Measurements from ENCODE around the gene FZD8.

Gene FZD8

GRCh38 chr10:35606430-35606829 is 35.7 kb downstream of the FZD8 start:
- H2AFZ ChIP-seq (ENCODE audit: low read depth, low read length) = no peak overlapping the region
- H3K4me3 ChIP-seq (ENCODE audit: insufficient read depth in 1 of 2, low read depth in 1 of 2, low read length in 2 of 2) = no peak overlapping the region
- H2AK5ac ChIP-seq (ENCODE audit: low read length, severe bottlenecking) = no peak overlapping the region
- WGBS = 90% methylated on average over 3 of the region's 6 CpGs
- H2BK120ac ChIP-seq (ENCODE audit: low read depth, low read length) = no peak overlapping the region
- no peak overlapping the region for H4K8ac ChIP-seq (ENCODE audit: low read length)
- H3K4me2 ChIP-seq (ENCODE audit: low read length, poor library complexity, severe bottlenecking) = no peak overlapping the region
- no peak for DNase-seq
- no peak overlapping the region for H2BK15ac ChIP-seq (ENCODE audit: low read depth, poor library complexity, severe bottlenecking)
- no peak overlapping the region for H4K91ac ChIP-seq (ENCODE audit: low read length)
- H3K4me1 ChIP-seq (ENCODE audit: control insufficient read depth, insufficient read depth, low read depth, low read length) = no peaks in the 10 kb centered on the region
- no peak overlapping the region for H3K14ac ChIP-seq (ENCODE audit: low read length in 2 of 2)
- H3K79me1 ChIP-seq (replicated peaks; ENCODE audit: low read length, poor library complexity, severe bottlenecking) = no peaks in the 10 kb centered on the region
- no peaks in the 10 kb centered on the region for H3K36me3 ChIP-seq (ENCODE audit: control insufficient read depth in 1 of 2, insufficient read depth in 2 of 2, low read depth in 1 of 2, low read length in 2 of 2)
- H2BK5ac ChIP-seq (ENCODE audit: low read depth, low read length, poor library complexity, severe bottlenecking) = no peak overlapping the region
- H3K9me3 ChIP-seq (ENCODE audit: control insufficient read depth, low read length) = peaks cover 5% of the 10 kb centered on the region
- peaks cover 0 to 53% of the 10 kb centered on the region in 2 experiments for H3K27me3 ChIP-seq (ENCODE audit: control insufficient read depth in 1 of 2, insufficient read depth in 1 of 2, low read length in 2 of 2)
- H3K27ac ChIP-seq (ENCODE audit: low read length, poor library complexity, severe bottlenecking) = no peak overlapping the region
- no peak overlapping the region for H3K9ac ChIP-seq (ENCODE audit: low read length)
- H3K18ac ChIP-seq (ENCODE audit: low read depth in 1 of 2, low read length in 2 of 2) = no peak overlapping the region
- no peak overlapping the region for H3K4ac ChIP-seq (ENCODE audit: low read depth in 1 of 2, low read length in 2 of 2)
- no peak overlapping the region for H2BK12ac ChIP-seq (ENCODE audit: low read length in 2 of 2)
- H3K23ac ChIP-seq (ENCODE audit: low read length in 2 of 2) = no peak overlapping the region

GRCh38 chr10:35605191-35605590 is 36.9 kb downstream of the FZD8 start, which contains the start of gene GJD4:
TSS of gene GJD4 (plus strand) at chr10:35605341. CDS start at chr10:35605568, 227 bp downstream.
- Histone ChIP-seq H2BK120ac (ENCODE audit: low read depth, low read length) (no peak within 1 kb of the TSS), H3K4ac (ENCODE audit: low read depth in 1 of 2, low read length in 2 of 2) (no peak within 1 kb of the TSS), H2AK5ac (ENCODE audit: low read length, severe bottlenecking) (no peak within 1 kb of the TSS), H3K18ac (ENCODE audit: low read depth in 1 of 2, low read length in 2 of 2) (no peak within 1 kb of the TSS), H3K4me3 (ENCODE audit: insufficient read depth in 1 of 2, low read depth in 1 of 2, low read length in 2 of 2) (no peak within 1 kb of the TSS), H3K4me1 (ENCODE audit: control insufficient read depth, insufficient read depth, low read depth, low read length) (no peaks in the 10 kb centered on the region), H3K9ac (ENCODE audit: low read length) (no peak within 1 kb of the TSS), H3K14ac (ENCODE audit: low read length in 2 of 2) (no peak within 1 kb of the TSS), H4K8ac (ENCODE audit: low read length) (no peak within 1 kb of the TSS), H3K36me3 (ENCODE audit: control insufficient read depth in 1 of 2, insufficient read depth in 2 of 2, low read depth in 1 of 2, low read length in 2 of 2) (no peaks in the 10 kb centered on the region), H4K91ac (ENCODE audit: low read length) (no peak within 1 kb of the TSS), H2BK5ac (ENCODE audit: low read depth, low read length, poor library complexity, severe bottlenecking) (no peak within 1 kb of the TSS), H3K4me2 (ENCODE audit: low read length, poor library complexity, severe bottlenecking) (no peak within 1 kb of the TSS), H3K27ac (ENCODE audit: low read length, poor library complexity, severe bottlenecking) (no peak within 1 kb of the TSS), H3K27me3 (ENCODE audit: control insufficient read depth in 1 of 2, insufficient read depth in 1 of 2, low read length in 2 of 2) (peaks cover 0 to 57% of the 10 kb centered on the region in 2 experiments), H3K23ac (ENCODE audit: low read length in 2 of 2) (no peak within 1 kb of the TSS), H2BK12ac (ENCODE audit: low read length in 2 of 2) (no peak within 1 kb of the TSS), H3K79me1 (replicated peaks; ENCODE audit: low read length, poor library complexity, severe bottlenecking) (no peaks in the 10 kb centered on the region), H2BK15ac (ENCODE audit: low read depth, poor library complexity, severe bottlenecking) (no peak within 1 kb of the TSS), H3K9me3 (ENCODE audit: control insufficient read depth, low read length) (peaks cover 15% of the 10 kb centered on the region), H2AFZ (ENCODE audit: low read depth, low read length) (no peak within 1 kb of the TSS)
- 73% methylated on average over 8 of the region's 8 CpGs for WGBS
- DNase-seq = no peak

- no peak overlapping the region for H3K4me2 ChIP-seq (ENCODE audit: low read length, poor library complexity, severe bottlenecking)
- H2BK15ac ChIP-seq (ENCODE audit: low read depth, poor library complexity, severe bottlenecking) = no peak overlapping the region
- no peak overlapping the region for H3K14ac ChIP-seq (ENCODE audit: low read length in 2 of 2)
- H2AFZ ChIP-seq (ENCODE audit: low read depth, low read length) = no peak overlapping the region
- H3K23ac ChIP-seq (ENCODE audit: low read length in 2 of 2) = no peak overlapping the region
- H4K8ac ChIP-seq (ENCODE audit: low read length) = no peak overlapping the region
- H3K36me3 ChIP-seq (ENCODE audit: control insufficient read depth in 1 of 2, insufficient read depth in 2 of 2, low read depth in 1 of 2, low read length in 2 of 2) = no peaks in the 10 kb centered on the region
- no peak for DNase-seq
- no peak overlapping the region for H3K4ac ChIP-seq (ENCODE audit: low read depth in 1 of 2, low read length in 2 of 2)
- H2BK120ac ChIP-seq (ENCODE audit: low read depth, low read length) = no peak overlapping the region
- H3K9me3 ChIP-seq (ENCODE audit: control insufficient read depth, low read length) = peaks cover 14% of the 10 kb centered on the region
- H2AK5ac ChIP-seq (ENCODE audit: low read length, severe bottlenecking) = no peak overlapping the region
- no peak overlapping the region for H4K91ac ChIP-seq (ENCODE audit: low read length)
- H3K18ac ChIP-seq (ENCODE audit: low read depth in 1 of 2, low read length in 2 of 2) = no peak overlapping the region
- no peak overlapping the region for H3K4me3 ChIP-seq (ENCODE audit: insufficient read depth in 1 of 2, low read depth in 1 of 2, low read length in 2 of 2)
- H3K27ac ChIP-seq (ENCODE audit: low read length, poor library complexity, severe bottlenecking) = no peak overlapping the region
- no peaks in the 10 kb centered on the region for H3K4me1 ChIP-seq (ENCODE audit: control insufficient read depth, insufficient read depth, low read depth, low read length)
- no peak overlapping the region for H3K9ac ChIP-seq (ENCODE audit: low read length)
- no peak overlapping the region for H2BK5ac ChIP-seq (ENCODE audit: low read depth, low read length, poor library complexity, severe bottlenecking)
- H2BK12ac ChIP-seq (ENCODE audit: low read length in 2 of 2) = no peak overlapping the region
- 88% methylated on average over 1 of the region's 2 CpGs for WGBS
- H3K79me1 ChIP-seq (replicated peaks; ENCODE audit: low read length, poor library complexity, severe bottlenecking) = no peaks in the 10 kb centered on the region
- H3K27me3 ChIP-seq (ENCODE audit: control insufficient read depth in 1 of 2, insufficient read depth in 1 of 2, low read length in 2 of 2) = peaks cover 0 to 41% of the 10 kb centered on the region in 2 experiments
Observed at GRCh38 chr10:35600193-35600592, 41.9 kb downstream of the FZD8 start.

- Histone ChIP-seq H3K4me1 (ENCODE audit: control insufficient read depth, insufficient read depth, low read depth, low read length) (no peaks in the 10 kb centered on the region), H3K4ac (ENCODE audit: low read depth in 1 of 2, low read length in 2 of 2) (no peak overlapping the region), H2AK5ac (ENCODE audit: low read length, severe bottlenecking) (no peak overlapping the region), H4K91ac (ENCODE audit: low read length) (no peak overlapping the region), H3K9ac (ENCODE audit: low read length) (no peak overlapping the region), H3K27ac (ENCODE audit: low read length, poor library complexity, severe bottlenecking) (no peak overlapping the region), H3K4me2 (ENCODE audit: low read length, poor library complexity, severe bottlenecking) (no peak overlapping the region), H4K8ac (ENCODE audit: low read length) (no peak overlapping the region), H3K18ac (ENCODE audit: low read depth in 1 of 2, low read length in 2 of 2) (no peak overlapping the region), H3K14ac (ENCODE audit: low read length in 2 of 2) (no peak overlapping the region), H2AFZ (ENCODE audit: low read depth, low read length) (no peak overlapping the region), H3K36me3 (ENCODE audit: control insufficient read depth in 1 of 2, insufficient read depth in 2 of 2, low read depth in 1 of 2, low read length in 2 of 2) (no peaks in the 10 kb centered on the region), H3K79me1 (replicated peaks; ENCODE audit: low read length, poor library complexity, severe bottlenecking) (no peaks in the 10 kb centered on the region), H2BK120ac (ENCODE audit: low read depth, low read length) (no peak overlapping the region), H2BK5ac (ENCODE audit: low read depth, low read length, poor library complexity, severe bottlenecking) (no peak overlapping the region), H3K27me3 (ENCODE audit: control insufficient read depth in 1 of 2, insufficient read depth in 1 of 2, low read length in 2 of 2) (peaks cover 0 to 29% of the 10 kb centered on the region in 2 experiments), H3K23ac (ENCODE audit: low read length in 2 of 2) (no peak overlapping the region), H2BK12ac (ENCODE audit: low read length in 2 of 2) (no peak overlapping the region), H3K9me3 (ENCODE audit: control insufficient read depth, low read length) (peaks cover 14% of the 10 kb centered on the region), H3K4me3 (ENCODE audit: insufficient read depth in 1 of 2, low read depth in 1 of 2, low read length in 2 of 2) (no peak overlapping the region), H2BK15ac (ENCODE audit: low read depth, poor library complexity, severe bottlenecking) (no peak overlapping the region)
- WGBS = 43% methylated on average over 6 of the region's 6 CpGs
- no peak for DNase-seq
Observed at GRCh38 chr10:35598379-35598778, 43.7 kb downstream of the FZD8 start.

All from mesenchymal stem cell (in vitro differentiated cells and primary cell).